A549 (cell line): ENCODE measurements around the gene SYCP1. TPM values are rescaled to one million over a fixed set of nuclear protein-coding genes. Genes with fewer than 3 reads are reported as not detected.
"Not testable (repeated sequence)": the region's sequence is repeated elsewhere in the genome, so short reads cannot be mapped to it uniquely, and the experiment has no call there.

Source experiments
- ATAC-seq, 2 experiments: fragments of 200-7000 bp in 1 of 2; fragments of >200 bp in 1 of 2; cut with Nextera tagmentation in 1 of 2; cut with Tn5 transposase in 1 of 2; 3 replicates each; pipeline versions ENCODE4 v1.8.0 to v1.9.1; 2018 to 2020; ENCODE audit warnings: mild to moderate bottlenecking in 1 of 2, moderate library complexity in 1 of 2
- CTCF ChIA-PET: fragments of 300-600 bp; sonication (Branson Sonifier 250); formaldehyde crosslinking; extraction: SDS; loops from one replicate; lab custom pipeline; 2021; ENCODE audit warnings: antibody characterized with exemption, inconsistent platforms; lab: Yijun Ruan, JAX
- POLR2A ChIA-PET: fragments of 350-600 bp; formaldehyde crosslinking; extraction: SDS; loops from one replicate; lab custom pipeline; 2021; ENCODE audit warnings: antibody characterized with exemption, inconsistent platforms; lab: Yijun Ruan, JAX
- DNase-seq, 2 experiments: peaks; one replicate each; pipeline versions ENCODE4 v3.0.0 to v3.0.0-alpha.2; 2011 to 2016; ENCODE audit warnings: low read depth in 1 of 2, low spot score in 1 of 2
- FAIRE-seq: peaks from 2 replicates; lab custom pipeline; 2011; peaks lifted over from hg19 to GRCh38; lab: Jason Lieb, UNC
- H3K27ac ChIP-seq, 2 experiments: fragments of >200 bp; sonication (Bioruptor Twin); formaldehyde crosslinking; 3 replicates each; pipeline ENCODE4 v1.5.1; 2016 to 2017
- H3K4me1 ChIP-seq: fragments of >200 bp; sonication (Bioruptor Twin); formaldehyde crosslinking; 3 replicates; pipeline ENCODE4 v1.6.1; 2016
- H3K4me2 ChIP-seq: fragments of >200 bp; sonication (Bioruptor Twin); formaldehyde crosslinking; 3 replicates; pipeline ENCODE4 v1.6.1; 2016
- H3K4me3 ChIP-seq: fragments of >200 bp; sonication (Bioruptor Twin); formaldehyde crosslinking; 3 replicates; pipeline ENCODE4 v1.5.1; 2016
- H3K9me3 ChIP-seq: fragments of >200 bp; sonication (Bioruptor Twin); formaldehyde crosslinking; 3 replicates; pipeline ENCODE4 v1.6.1; 2016
- BCL3 ChIP-seq: fragments of >200 bp; sonication (Bioruptor Twin); formaldehyde crosslinking; IDR thresholded peaks from 3 replicates; pipeline ENCODE4 v1.6.1; 2016
- CHD2 ChIP-seq: fragments of 150-350 bp; IDR thresholded peaks from 2 replicates; pipeline ENCODE4 v1.6.1; 2014; ENCODE audit warnings: low read length; ENCODE audit not compliant: partially characterized antibody
- E2F6 ChIP-seq: IDR thresholded peaks from 2 replicates; pipeline ENCODE4 v1.6.1; 2012; ENCODE audit warnings: low read depth, borderline replicate concordance
- EHMT2 ChIP-seq: fragments of 200-600 bp; sonication (generic); IDR thresholded peaks from 2 replicates; pipeline ENCODE4 v1.6.1; 2016; ENCODE audit warnings: antibody characterized with exemption, low read depth, mild to moderate bottlenecking, moderate library complexity
- EP300 ChIP-seq, 2 experiments: fragments of >200 bp; sonication (Bioruptor Twin); formaldehyde crosslinking; IDR thresholded peaks; 2 replicates in 1 of 2; 3 replicates in 1 of 2; pipeline ENCODE4 v1.6.1; 2016 to 2017
- FOSL2 ChIP-seq, 2 experiments: fragments of 450-650 bp in 1 of 2; fragments of >200 bp in 1 of 2; sonication (Bioruptor Twin) in 1 of 2; formaldehyde crosslinking; IDR thresholded peaks; 2 replicates each; pipeline versions ENCODE4 v1.5.0 to v1.6.1; 2016 to 2020; ENCODE audit warnings: mild to moderate bottlenecking in 1 of 2, moderate library complexity in 1 of 2
- GATA3 ChIP-seq: IDR thresholded peaks from 2 replicates; pipeline ENCODE4 v1.6.1; 2012; ENCODE audit warnings: borderline replicate concordance
- HDAC2 ChIP-seq: fragments of 200-600 bp; sonication (generic); IDR thresholded peaks from 2 replicates; pipeline ENCODE4 v1.6.1; 2016
- HMGXB4 ChIP-seq: fragments of 250-450 bp; sonication (Bioruptor Pico); IDR thresholded peaks from 2 replicates; pipeline ENCODE4 v1.5.0; 2021; ENCODE audit warnings: mild to moderate bottlenecking, moderate library complexity, borderline replicate concordance
- HOXB5 ChIP-seq: fragments of 250-450 bp; sonication (Bioruptor Pico); IDR thresholded peaks from 2 replicates; pipeline ENCODE4 v1.5.0; 2020; ENCODE audit warnings: mild to moderate bottlenecking, moderate library complexity
- JUN ChIP-seq, 2 experiments: fragments of >200 bp; sonication (Bioruptor Twin); formaldehyde crosslinking; IDR thresholded peaks; 2 replicates in 1 of 2; 3 replicates in 1 of 2; pipeline ENCODE4 v1.6.1; 2016 to 2017
- JUNB ChIP-seq: fragments of >200 bp; sonication (Bioruptor Twin); formaldehyde crosslinking; IDR thresholded peaks from 2 replicates; pipeline ENCODE4 v1.6.1; 2016
- KDM1A ChIP-seq: fragments of 200-600 bp; sonication (generic); IDR thresholded peaks from 2 replicates; pipeline ENCODE4 v1.6.1; 2016; ENCODE audit warnings: low read depth, mild to moderate bottlenecking
- MAFK ChIP-seq: fragments of 450-650 bp; IDR thresholded peaks from 2 replicates; pipeline ENCODE4 v1.6.1; 2014; ENCODE audit not compliant: partially characterized antibody
- NR3C1 ChIP-seq: fragments of >200 bp; sonication (Bioruptor Twin); formaldehyde crosslinking; IDR thresholded peaks from 3 replicates; pipeline ENCODE4 v1.6.1; 2017
- RFX5 ChIP-seq: fragments of 450-650 bp; IDR thresholded peaks from 2 replicates; pipeline ENCODE4 v1.7.1; 2014; ENCODE audit warnings: antibody characterized with exemption, mild to moderate bottlenecking, moderate library complexity
- SMC3 ChIP-seq: fragments of >200 bp; sonication (Bioruptor Twin); formaldehyde crosslinking; IDR thresholded peaks from 3 replicates; pipeline ENCODE4 v1.6.1; 2018; ENCODE audit warnings: inconsistent platforms
- SREBF2 ChIP-seq: fragments of 450-650 bp; IDR thresholded peaks from 2 replicates; pipeline ENCODE4 v1.6.1; 2014; ENCODE audit warnings: mild to moderate bottlenecking, moderate library complexity
- ZNF302 ChIP-seq: fragments of 250-450 bp; sonication (Bioruptor Pico); IDR thresholded peaks from 2 replicates; pipeline ENCODE4 v1.9.0; 2021; ENCODE audit warnings: inconsistent platforms, mild to moderate bottlenecking, moderate library complexity
- ZSCAN20 ChIP-seq: fragments of 250-450 bp; sonication (Bioruptor Pico); IDR thresholded peaks from 2 replicates; pipeline ENCODE4 v1.8.0; 2022; ENCODE audit warnings: mild to moderate bottlenecking, moderate library complexity
- WGBS: methylation state at CpG from one replicate; pipeline ENCODE4 v1.1.6; 2017; ENCODE audit errors: missing lambda C conversion rate; 5-methylcytosine and 5-hydroxymethylcytosine counted together
- polyA plus RNA-seq, 4 experiments: library from polyadenylated mRNA; depleted of rRNA in 3 of 4; stranded (reverse); fragments of >200 nt; fragmentation: RNase III in 1 of 4; extraction: RNeasy Plus Mini Kit Qiagen cat#74134 plus additional on column Dnase treatment in 1 of 4; gene quantifications; 2 replicates in 3 of 4; 3 replicates in 1 of 4; pipeline ENCODE4 v1.2.3, GENCODE V29; 2011 to 2017
- TF ChIP-seq, protein P1 (sequence below): fragments of 250-450 bp; sonication (Bioruptor Pico); IDR thresholded peaks from 2 replicates; pipeline ENCODE4 v1.5.0; 2020; ENCODE audit warnings: low read depth, mild to moderate bottlenecking, moderate library complexity

The SYCP1 gene
- polyA plus RNA-seq, 2 of the 4 experiments (the other 2 are of a cell fraction), result not detected

DNA sequence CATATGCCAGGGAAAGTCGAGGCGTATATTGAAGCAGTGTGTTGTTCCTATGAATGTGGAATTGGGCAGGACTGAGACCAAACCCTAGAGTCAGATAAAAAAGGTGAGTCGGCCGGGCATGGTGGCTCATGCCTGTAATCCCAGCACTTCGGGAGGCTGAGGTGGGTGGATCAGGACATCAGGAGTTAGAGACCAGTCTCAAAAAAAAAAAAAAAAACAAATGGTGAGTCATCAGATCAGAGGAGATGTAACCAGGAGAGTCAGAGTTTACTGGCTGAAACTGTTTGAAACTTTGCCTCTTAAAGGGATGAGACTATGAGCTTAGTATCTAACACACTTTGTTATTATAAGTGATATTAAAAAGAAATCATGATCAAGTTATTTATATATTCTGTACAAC, 26.4 kb upstream of the SYCP1 start:
- H3K4me3 ChIP-seq, result no peak overlapping the region
- POLR2A ChIA-PET, result no interaction called here
- H3K4me2 ChIP-seq, result no peak overlapping the region
- no peak for FAIRE-seq
- no peaks in the 10 kb centered on the region for H3K9me3 ChIP-seq
- CTCF ChIA-PET, result interaction anchor here (0.6 kb wide), 1 partner anchor 747 kb away, joined by 3 read pairs; no protein-coding TSS in a partner anchor
- ATAC-seq, result no peak
- whole genome bisulfite sequencing, result 31% methylated on average over 5 of the region's 5 CpGs
- H3K4me1 ChIP-seq, result no peaks in the 10 kb centered on the region
- H3K27ac ChIP-seq, result no peak overlapping the region
- DNase-seq, result no peak
- TF ChIP-seq FOSL2 (IDR thresholded peaks at IDR 0.05) (no peak), FOSL2 (CRISPR knock-in tag; IDR thresholded peaks at IDR 0.05) (no peak; the same call in 1 of the 2 replicates), HMGXB4 (CRISPR knock-in tag) (no peak), ZSCAN20 (CRISPR knock-in tag) (no peak), JUNB (no peak), RFX5 (no peak), HOXB5 (CRISPR knock-in tag) (no peak), SMC3 (no peak)

GRCh38 chr1:114830075-114830474, 24.6 kb upstream of the SYCP1 start:
- H3K4me2 ChIP-seq, H3K9me3 ChIP-seq, DNase-seq, H3K4me1 ChIP-seq, POLR2A ChIA-PET, H3K4me3 ChIP-seq, CTCF ChIA-PET, ATAC-seq, FAIRE-seq, H3K27ac ChIP-seq: not testable (repeated sequence)
- WGBS, result 3% methylated on average over 1 of the region's 1 CpG

DNA sequence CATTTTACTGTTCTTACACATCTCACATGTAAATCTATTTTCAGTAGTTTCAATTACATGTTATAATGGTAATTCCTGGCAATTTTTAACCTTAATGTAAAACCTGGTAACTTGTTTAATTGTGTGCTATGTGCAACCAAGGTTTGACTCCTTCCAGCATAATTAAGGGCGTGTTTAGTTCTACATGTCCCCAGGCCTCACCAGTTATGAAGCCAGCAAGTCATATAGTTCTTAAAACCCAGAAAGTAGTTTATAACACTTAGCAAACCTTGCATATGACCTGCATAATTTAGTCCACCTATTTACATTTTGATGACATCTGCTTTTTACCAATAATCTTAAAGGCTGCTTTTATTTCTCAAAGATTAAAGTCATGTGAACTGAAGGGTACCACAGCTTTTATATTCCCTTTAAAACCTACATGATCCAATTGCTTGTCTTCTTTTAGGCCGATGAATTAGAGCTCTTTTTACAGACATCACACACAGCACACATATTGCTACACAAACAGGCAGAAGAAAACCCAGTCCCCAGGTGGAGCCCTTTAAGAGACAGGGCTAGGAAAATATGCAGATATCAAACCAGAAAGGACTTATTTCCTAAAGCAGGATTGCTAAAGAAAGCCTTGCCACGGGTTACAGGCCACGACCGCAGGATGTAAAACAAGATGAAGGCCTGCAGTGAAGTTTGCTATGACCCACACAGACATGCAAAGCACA, 23.2 kb upstream of the SYCP1 start:
- POLR2A ChIA-PET, result interaction anchor here (0.6 kb wide), 1 partner anchor 256 kb away, joined by 3 read pairs; no protein-coding TSS in a partner anchor
- Histone ChIP-seq H3K9me3 (no peaks in the 10 kb centered on the region), H3K27ac (no peak overlapping the region), H3K4me2 (no peak overlapping the region), H3K4me3 (no peak overlapping the region), H3K4me1 (no peaks in the 10 kb centered on the region)
- TF ChIP-seq MAFK, result no peak
- no peak for TF ChIP-seq JUNB
- TF ChIP-seq KDM1A, result no peak
- no peak for TF ChIP-seq GATA3
- no peak for TF ChIP-seq NR3C1
- no peak for FAIRE-seq
- CTCF ChIA-PET, result no interaction called here
- 48% methylated on average over 5 of the region's 5 CpGs for WGBS
- DNase-seq, result no peak
- ATAC-seq, result no peak

DNA sequence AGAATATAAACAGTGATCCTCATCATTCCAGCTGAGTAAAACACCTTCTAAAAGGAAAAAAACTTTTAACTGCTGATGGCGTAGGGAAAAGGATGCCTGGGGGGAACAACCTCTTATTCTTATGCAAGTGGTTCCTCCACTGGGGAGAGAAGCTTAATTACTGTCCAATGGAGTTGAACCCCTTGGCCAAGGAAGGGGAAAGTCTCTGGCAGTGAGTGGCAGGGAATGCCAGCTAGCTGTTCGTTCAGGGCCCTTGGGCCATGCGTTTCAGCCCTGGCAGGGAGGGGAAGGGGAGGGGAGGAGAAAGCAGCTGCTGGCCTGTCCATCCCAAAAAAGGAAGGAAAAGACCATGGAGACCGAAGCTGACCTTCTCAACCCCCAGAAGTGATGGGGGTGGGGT, 22.6 kb upstream of the SYCP1 start:
- FAIRE-seq (no peak), ATAC-seq (no peak), DNase-seq (no peak)
- CTCF ChIA-PET, result no interaction called here
- TF ChIP-seq KDM1A (no peak), EP300 (IDR thresholded peaks at IDR 0.05) (no peak), EHMT2 (no peak), SREBF2 (no peak), NR3C1 (no peak), ZNF302 (CRISPR knock-in tag) (no peak), HDAC2 (no peak), E2F6 (no peak), BCL3 (no peak), CHD2 (no peak), JUN (IDR thresholded peaks at IDR 0.05) (no peak)
- TF ChIP-seq, protein P1, sequence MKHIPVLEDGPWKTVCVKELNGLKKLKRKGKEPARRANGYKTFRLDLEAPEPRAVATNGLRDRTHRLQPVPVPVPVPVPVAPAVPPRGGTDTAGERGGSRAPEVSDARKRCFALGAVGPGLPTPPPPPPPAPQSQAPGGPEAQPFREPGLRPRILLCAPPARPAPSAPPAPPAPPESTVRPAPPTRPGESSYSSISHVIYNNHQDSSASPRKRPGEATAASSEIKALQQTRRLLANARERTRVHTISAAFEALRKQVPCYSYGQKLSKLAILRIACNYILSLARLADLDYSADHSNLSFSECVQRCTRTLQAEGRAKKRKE (CRISPR knock-in tag), result no peak
- Histone ChIP-seq H3K4me3 (no peak overlapping the region), H3K4me2 (no peak overlapping the region), H3K9me3 (no peaks in the 10 kb centered on the region), H3K4me1 (no peaks in the 10 kb centered on the region), H3K27ac (no peak overlapping the region)
- POLR2A ChIA-PET, result interaction anchor here (0.6 kb wide), 1 partner anchor 256 kb away, joined by 3 read pairs; no protein-coding TSS in a partner anchor
- WGBS, result 68% methylated on average over 4 of the region's 4 CpGs
